ENCODE measurements around the gene PI4K2A.

- TF ChIP-seq, protein P1, sequence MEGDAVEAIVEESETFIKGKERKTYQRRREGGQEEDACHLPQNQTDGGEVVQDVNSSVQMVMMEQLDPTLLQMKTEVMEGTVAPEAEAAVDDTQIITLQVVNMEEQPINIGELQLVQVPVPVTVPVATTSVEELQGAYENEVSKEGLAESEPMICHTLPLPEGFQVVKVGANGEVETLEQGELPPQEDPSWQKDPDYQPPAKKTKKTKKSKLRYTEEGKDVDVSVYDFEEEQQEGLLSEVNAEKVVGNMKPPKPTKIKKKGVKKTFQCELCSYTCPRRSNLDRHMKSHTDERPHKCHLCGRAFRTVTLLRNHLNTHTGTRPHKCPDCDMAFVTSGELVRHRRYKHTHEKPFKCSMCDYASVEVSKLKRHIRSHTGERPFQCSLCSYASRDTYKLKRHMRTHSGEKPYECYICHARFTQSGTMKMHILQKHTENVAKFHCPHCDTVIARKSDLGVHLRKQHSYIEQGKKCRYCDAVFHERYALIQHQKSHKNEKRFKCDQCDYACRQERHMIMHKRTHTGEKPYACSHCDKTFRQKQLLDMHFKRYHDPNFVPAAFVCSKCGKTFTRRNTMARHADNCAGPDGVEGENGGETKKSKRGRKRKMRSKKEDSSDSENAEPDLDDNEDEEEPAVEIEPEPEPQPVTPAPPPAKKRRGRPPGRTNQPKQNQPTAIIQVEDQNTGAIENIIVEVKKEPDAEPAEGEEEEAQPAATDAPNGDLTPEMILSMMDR (IDR thresholded peaks at IDR 0.05; ENCODE audit: poor library complexity, severe bottlenecking), result no peak
- TF ChIP-seq EZH2 (IDR thresholded peaks at IDR 0.05; ENCODE audit: borderline replicate concordance, insufficient read depth, low read length, poor library complexity, severe bottlenecking) (no peak), RAD21 (conservative IDR thresholded peaks at IDR 0.05) (no peak), EP300 (conservative IDR thresholded peaks at IDR 0.05; ENCODE audit: poor library complexity, severe bottlenecking) (no peak), TAF1 (IDR thresholded peaks at IDR 0.05; ENCODE audit: low read depth) (no peak), POLR2AphosphoS5 (IDR thresholded peaks at IDR 0.05) (no peak)
These were observed 33.3 kb upstream of the PI4K2A start for GRCh38 chr10:97607095-97607636.

All from neural cell (in vitro differentiated cells).